ENCODE results near the gene FCF1. TPM values are rescaled to one million over a fixed set of nuclear protein-coding genes. Genes with fewer than 3 reads are reported as not detected.

Gene FCF1
- total and polyA plus RNA-seq, 2 experiments from 2014 or later = 24.3 to 39.2 TPM

GRCh38 chr14:74705613-74706500 is 7.1 kb upstream of the FCF1 start:
- DNase-seq = no peak
- Histone ChIP-seq H3K4me3 (no peak overlapping the region), H2AFZ (no peak overlapping the region), H3K4me2 (ENCODE audit: unreplicated experiment) (no peak overlapping the region), H3K27me3 (replicated peaks; ENCODE audit: insufficient read depth) (no peaks in the 10 kb centered on the region), H4K20me1 (ENCODE audit: insufficient read depth) (peaks cover 4% of the 10 kb centered on the region), H3K79me2 (ENCODE audit: insufficient read depth) (peaks cover 100% of the 10 kb centered on the region), H3F3A (ENCODE audit: insufficient read depth) (no peaks in the 10 kb centered on the region), H3K27ac (no peak overlapping the region), H3K9me3 (ENCODE audit: low read depth) (no peaks in the 10 kb centered on the region), H3K4me1 (ENCODE audit: insufficient read depth) (no peaks in the 10 kb centered on the region), H3K9me2 (ENCODE audit: insufficient read depth) (no peaks in the 10 kb centered on the region), H3K36me3 (ENCODE audit: low read depth) (no peaks in the 10 kb centered on the region), H3K9ac (no peak overlapping the region)
- WGBS, 2 experiments (ENCODE audit: low coverage in 1 of 2, low lambda C conversion rate in 2 of 2, missing lambda C conversion rate in 2 of 2) = 98 to 99% methylated on average over 5 of the region's 5 CpGs
- TF ChIP-seq EZH2phosphoT487 (IDR thresholded peaks at IDR 0.05; ENCODE audit: insufficient read depth, low read depth) (no peak), EZH2 (IDR thresholded peaks at IDR 0.05; ENCODE audit: insufficient read depth, poor library complexity, severe bottlenecking) (no peak)
- in situ Hi-C loops (cut with MboI) = no loop called here

GRCh38 chr14:74710480-74710879 is 2.5 kb upstream of the FCF1 start:
- H3K36me3 ChIP-seq (ENCODE audit: low read depth) = 0 out of 2 replicates have a peak, but pooled peaks cover 4% of the 10 kb centered on the region
- H3K27me3 ChIP-seq (replicated peaks; ENCODE audit: insufficient read depth) = no peaks in the 10 kb centered on the region
- no peaks in the 10 kb centered on the region for H3K9me3 ChIP-seq (ENCODE audit: low read depth)
- peaks cover 99% of the 10 kb centered on the region for H3K79me2 ChIP-seq (ENCODE audit: insufficient read depth)
- no peaks in the 10 kb centered on the region; the same call in 1 of the 2 replicates for H4K20me1 ChIP-seq (ENCODE audit: insufficient read depth)
- no peaks in the 10 kb centered on the region for H3F3A ChIP-seq (ENCODE audit: insufficient read depth)
- no peak overlapping the region for H3K4me2 ChIP-seq (ENCODE audit: unreplicated experiment)
- 97 to 100% methylated on average over 1 of the region's 1 CpG for WGBS, 2 experiments (ENCODE audit: low coverage in 1 of 2, low lambda C conversion rate in 2 of 2, missing lambda C conversion rate in 2 of 2)
- H3K4me3 ChIP-seq = no peak overlapping the region
- H2AFZ ChIP-seq = no peak overlapping the region
- no peak overlapping the region for H3K9ac ChIP-seq
- no peak overlapping the region for H3K27ac ChIP-seq
- H3K4me1 ChIP-seq (ENCODE audit: insufficient read depth) = peaks cover 18% of the 10 kb centered on the region
- TF ChIP-seq EZH2phosphoT487 (IDR thresholded peaks at IDR 0.05; ENCODE audit: insufficient read depth, low read depth) = no peak
- TF ChIP-seq EZH2 (IDR thresholded peaks at IDR 0.05; ENCODE audit: insufficient read depth, poor library complexity, severe bottlenecking) = no peak
- no peak for DNase-seq
- in situ Hi-C loops (cut with MboI) = no loop called here
- H3K9me2 ChIP-seq (ENCODE audit: insufficient read depth) = no peaks in the 10 kb centered on the region

DNA sequence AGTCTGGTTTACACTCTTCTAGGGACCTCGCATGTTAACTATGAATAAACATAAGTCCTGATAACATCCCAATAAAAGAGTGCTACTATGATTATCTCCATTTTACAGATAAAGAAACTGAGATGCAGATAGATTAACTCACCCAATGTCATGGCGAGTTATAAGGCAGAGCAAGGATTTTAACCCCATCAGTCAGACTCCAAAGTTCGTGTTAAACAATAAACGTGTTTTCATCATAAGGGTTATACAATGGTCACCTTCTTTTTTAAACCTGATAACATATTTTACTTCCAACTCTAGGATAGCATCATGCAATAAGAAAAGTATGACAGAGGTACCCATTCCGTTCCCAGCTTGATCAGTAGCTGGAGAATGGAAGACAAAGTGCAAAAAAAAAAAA is 1.3 kb upstream of the FCF1 start:
- H4K20me1 ChIP-seq (ENCODE audit: insufficient read depth) = no peaks in the 10 kb centered on the region; the same call in 1 of the 2 replicates
- TF ChIP-seq EZH2phosphoT487 (IDR thresholded peaks at IDR 0.05; ENCODE audit: insufficient read depth, low read depth) = no peak
- TF ChIP-seq EZH2 (IDR thresholded peaks at IDR 0.05; ENCODE audit: insufficient read depth, poor library complexity, severe bottlenecking) = no peak
- H3K4me3 ChIP-seq = peak overlapping the region; percentile 98
- H3K36me3 ChIP-seq (ENCODE audit: low read depth) = peaks cover 15% of the 10 kb centered on the region; the same call in 1 of the 2 replicates
- no peaks in the 10 kb centered on the region for H3K27me3 ChIP-seq (replicated peaks; ENCODE audit: insufficient read depth)
- H3K79me2 ChIP-seq (ENCODE audit: insufficient read depth) = peaks cover 92% of the 10 kb centered on the region
- H3F3A ChIP-seq (ENCODE audit: insufficient read depth) = no peaks in the 10 kb centered on the region
- peak overlapping the region; percentile 95 for H3K9ac ChIP-seq
- no peak for DNase-seq
- H3K4me1 ChIP-seq (ENCODE audit: insufficient read depth) = peaks cover 18% of the 10 kb centered on the region
- no peaks in the 10 kb centered on the region for H3K9me2 ChIP-seq (ENCODE audit: insufficient read depth)
- H3K9me3 ChIP-seq (ENCODE audit: low read depth) = no peaks in the 10 kb centered on the region
- in situ Hi-C loops (cut with MboI) = no loop called here
- H2AFZ ChIP-seq = no peak overlapping the region
- WGBS, 2 experiments (ENCODE audit: low coverage in 1 of 2, low lambda C conversion rate in 2 of 2, missing lambda C conversion rate in 2 of 2) = 70 to 72% methylated on average over 5 of the region's 5 CpGs
- H3K27ac ChIP-seq = no peak overlapping the region
- peak overlapping the region; percentile 91 for H3K4me2 ChIP-seq (ENCODE audit: unreplicated experiment)

DNA sequence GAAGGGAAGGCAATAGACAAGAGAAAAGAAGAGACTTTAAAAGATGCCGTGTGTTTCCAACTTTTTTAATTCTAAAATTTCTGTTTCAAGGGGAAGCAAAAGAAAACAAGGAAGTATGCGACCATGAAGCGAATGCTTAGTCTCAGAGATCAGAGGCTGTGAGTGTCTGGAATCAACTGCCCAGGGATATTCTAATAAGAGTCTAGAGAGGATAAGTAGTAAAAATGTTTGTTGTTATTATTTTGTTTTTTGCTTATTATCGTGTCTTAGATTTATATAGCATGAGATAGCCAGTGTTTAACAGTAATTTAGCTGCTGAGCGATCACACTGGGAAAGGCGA is 421 bp downstream of the FCF1 start:
- Histone ChIP-seq H3K4me3 (peak overlapping the region; percentile 98), H3K9me3 (ENCODE audit: low read depth) (no peaks in the 10 kb centered on the region), H3K9ac (peak overlapping the region; percentile 95), H3F3A (ENCODE audit: insufficient read depth) (no peaks in the 10 kb centered on the region), H4K20me1 (ENCODE audit: insufficient read depth) (no peaks in the 10 kb centered on the region), H3K79me2 (ENCODE audit: insufficient read depth) (peaks cover 75% of the 10 kb centered on the region), H2AFZ (peak overlapping the region; percentile 92), H3K36me3 (ENCODE audit: low read depth) (peaks cover 28% of the 10 kb centered on the region; the same call in 1 of the 2 replicates), H3K4me1 (ENCODE audit: insufficient read depth) (peaks cover 18% of the 10 kb centered on the region), H3K27ac (peak overlapping the region; percentile 68), H3K27me3 (replicated peaks; ENCODE audit: insufficient read depth) (no peaks in the 10 kb centered on the region), H3K9me2 (ENCODE audit: insufficient read depth) (no peaks in the 10 kb centered on the region), H3K4me2 (ENCODE audit: unreplicated experiment) (peak overlapping the region; percentile 95)
- WGBS, 2 experiments (ENCODE audit: low coverage in 1 of 2, low lambda C conversion rate in 2 of 2, missing lambda C conversion rate in 2 of 2) = 2 to 4% methylated on average over 6 of the region's 6 CpGs
- DNase-seq = no peak
- in situ Hi-C loops (cut with MboI) = no loop called here
- TF ChIP-seq EZH2phosphoT487 (IDR thresholded peaks at IDR 0.05; ENCODE audit: insufficient read depth, low read depth) (no peak), EZH2 (IDR thresholded peaks at IDR 0.05; ENCODE audit: insufficient read depth, poor library complexity, severe bottlenecking) (no peak)
